Effector memory CD8-positive, alpha-beta T cell (primary cell): Measurements from ENCODE around the gene KIF4A.
"Not testable (repeated sequence)": the region's sequence is repeated elsewhere in the genome, so short reads cannot be mapped to it uniquely, and the experiment has no call there.

Source experiments
- ATAC-seq: fragments of 150-1000 bp; cut with Tn5 transposase; replicated peaks from 2 replicates; pipeline ENCODE4 v1.10.0; 2021; ENCODE audit warnings: mild to moderate bottlenecking, moderate library complexity
- DNase-seq, 3 experiments: peaks; one replicate each; pipeline ENCODE4 v3.0.0; 2021
- H3K27ac Mint-ChIP-seq, 2 donors: one replicate each; pipeline ENCODE4 v1.8.0; 2022; ENCODE audit warnings: mild to moderate bottlenecking in 2 of 2, mixed read lengths in 2 of 2, moderate library complexity in 2 of 2
- H3K27me3 Mint-ChIP-seq, 2 donors: one replicate each; pipeline ENCODE4 v1.8.0; 2022; ENCODE audit warnings: mixed read lengths in 2 of 2
- H3K36me3 Mint-ChIP-seq: one replicate; pipeline ENCODE4 v1.8.0; 2022; ENCODE audit warnings: mild to moderate bottlenecking, moderate library complexity, mixed read lengths; ENCODE audit not compliant: insufficient read depth
- H3K4me1 Mint-ChIP-seq, 2 donors: one replicate each; pipeline ENCODE4 v1.8.0; 2022; ENCODE audit warnings: low read depth in 2 of 2, mixed read lengths in 2 of 2
- H3K4me3 Mint-ChIP-seq, 2 donors: one replicate each; pipeline ENCODE4 v1.8.0; 2022; ENCODE audit warnings: mild to moderate bottlenecking in 2 of 2, mixed read lengths in 2 of 2, moderate library complexity in 2 of 2
- H3K9me3 Mint-ChIP-seq, 2 donors: one replicate each; pipeline ENCODE4 v1.8.0; 2022; ENCODE audit warnings: mixed read lengths in 2 of 2

Gene KIF4A

GRCh38 chrX:70313503-70313902 is 23.6 kb downstream of the KIF4A start:
- Mint-ChIP-seq H3K4me1 (peaks cover 0 to 4% of the 10 kb centered on the region in 2 donors), H3K4me3 (no peak overlapping the region), H3K9me3 (no peaks in the 10 kb centered on the region), H3K36me3 (no peaks in the 10 kb centered on the region), H3K27ac (peak overlapping the region in 1 of 2 donors; percentile 74), H3K27me3 (no peaks in the 10 kb centered on the region)
- no peak for DNase-seq
- ATAC-seq, result no peak

DNA sequence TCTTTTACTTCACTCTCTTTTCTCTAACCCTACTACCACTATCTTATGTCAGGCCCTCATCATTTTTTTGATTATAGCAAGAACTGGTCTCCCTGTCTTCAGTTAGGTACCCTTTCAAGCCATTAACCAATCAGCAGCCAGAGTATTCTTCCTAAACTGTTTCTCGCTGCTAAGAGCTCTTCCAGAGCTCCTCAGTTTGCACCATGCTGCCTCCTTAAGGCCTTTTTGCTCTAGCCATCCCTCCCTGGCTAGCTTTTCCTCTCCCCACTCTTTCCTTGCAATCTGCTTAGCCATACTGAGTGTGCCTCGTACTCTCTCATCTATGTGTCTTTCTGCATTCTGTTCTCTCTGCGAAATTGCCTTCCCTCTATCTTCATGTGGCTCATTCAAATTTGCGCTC is 32.9 kb downstream of the KIF4A start:
- H3K27me3 Mint-ChIP-seq, result no peaks in the 10 kb centered on the region
- DNase-seq (no peak), ATAC-seq (no peak)
- H3K27ac Mint-ChIP-seq, result no peak overlapping the region
- H3K9me3 Mint-ChIP-seq, result no peaks in the 10 kb centered on the region
- H3K4me3 Mint-ChIP-seq, result no peak overlapping the region
- H3K4me1 Mint-ChIP-seq, result no peaks in the 10 kb centered on the region
- no peaks in the 10 kb centered on the region for H3K36me3 Mint-ChIP-seq

DNA sequence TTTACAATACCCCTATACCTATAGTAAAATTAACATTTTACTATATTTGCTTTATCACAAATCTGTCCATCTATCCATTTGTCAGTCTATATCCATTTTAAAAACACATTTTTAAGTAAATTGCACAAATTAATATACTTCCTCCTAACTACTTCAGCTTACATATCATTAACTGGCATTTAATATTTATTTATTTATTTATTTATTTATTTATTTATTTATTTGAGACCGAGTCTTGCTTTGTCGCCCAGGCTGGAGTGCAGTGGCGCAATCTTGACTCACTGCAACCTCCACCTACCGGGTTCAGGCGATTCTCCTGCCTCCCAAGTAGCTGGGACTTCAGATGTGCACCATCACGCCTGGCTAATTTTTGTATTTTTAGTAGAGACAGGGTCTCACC is 33.7 kb downstream of the KIF4A start:
- not testable (repeated sequence) for H3K36me3 Mint-ChIP-seq, H3K27ac Mint-ChIP-seq, ATAC-seq, H3K4me3 Mint-ChIP-seq, H3K9me3 Mint-ChIP-seq, H3K4me1 Mint-ChIP-seq, H3K27me3 Mint-ChIP-seq, DNase-seq

DNA sequence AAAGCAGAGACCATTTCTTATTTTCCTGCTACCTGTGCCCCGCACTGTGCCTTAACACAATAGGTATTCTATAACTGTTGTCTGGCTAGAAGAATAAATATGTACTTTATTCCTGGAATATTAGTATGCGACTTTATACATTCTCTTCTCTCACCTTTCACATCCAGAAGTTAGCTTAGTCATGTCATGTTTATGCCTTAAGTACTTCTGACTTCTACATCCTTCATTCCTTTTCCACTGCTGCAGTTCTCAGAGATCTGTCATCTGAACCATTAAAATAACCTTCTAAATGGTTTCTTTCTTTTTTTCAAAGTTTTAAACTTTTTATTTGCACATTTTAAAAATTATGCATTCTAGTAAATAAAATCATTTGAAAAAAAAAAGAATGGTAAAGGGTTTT is 34.4 kb downstream of the KIF4A start:
- no peak overlapping the region for H3K27ac Mint-ChIP-seq
- no peaks in the 10 kb centered on the region for H3K9me3 Mint-ChIP-seq
- no peaks in the 10 kb centered on the region for H3K27me3 Mint-ChIP-seq
- H3K4me3 Mint-ChIP-seq, result no peak overlapping the region
- ATAC-seq, result no peak
- no peaks in the 10 kb centered on the region for H3K4me1 Mint-ChIP-seq
- no peak for DNase-seq
- H3K36me3 Mint-ChIP-seq, result no peaks in the 10 kb centered on the region

- ATAC-seq, result no peak
- Mint-ChIP-seq H3K36me3 (no peaks in the 10 kb centered on the region), H3K9me3 (no peaks in the 10 kb centered on the region), H3K4me1 (no peaks in the 10 kb centered on the region), H3K27ac (peak overlapping the region in 1 of 2 donors; percentile 39), H3K4me3 (no peak overlapping the region), H3K27me3 (no peaks in the 10 kb centered on the region)
- DNase-seq, result no peak
Measured at GRCh38 chrX:70331161-70331560, 41.3 kb downstream of the KIF4A start.

DNA sequence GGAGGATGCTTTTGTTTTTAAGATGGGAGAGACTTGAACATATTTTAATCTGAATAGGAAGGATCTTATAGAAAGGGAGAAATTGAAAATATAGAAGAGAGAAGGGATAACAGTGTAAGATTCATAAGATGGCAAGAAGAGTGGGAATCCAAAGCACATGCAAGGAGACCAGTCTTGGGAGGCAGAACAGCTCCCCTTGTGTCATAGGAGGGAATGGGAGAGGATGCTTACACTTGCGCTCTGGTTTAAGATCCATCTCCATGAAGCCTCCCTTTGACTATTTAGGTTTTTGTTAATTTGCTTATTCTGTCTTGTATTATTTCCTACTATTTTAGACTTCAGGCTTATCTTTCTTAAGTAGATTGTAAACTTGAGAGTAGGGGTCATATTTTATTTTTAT is 42.7 kb downstream of the KIF4A start:
- Mint-ChIP-seq H3K27me3 (no peaks in the 10 kb centered on the region), H3K36me3 (no peaks in the 10 kb centered on the region), H3K4me1 (no peaks in the 10 kb centered on the region), H3K4me3 (no peak overlapping the region), H3K9me3 (no peaks in the 10 kb centered on the region), H3K27ac (no peak overlapping the region)
- ATAC-seq, result no peak
- no peak for DNase-seq

GRCh38 chrX:70336767-70337166 is 46.9 kb downstream of the KIF4A start:
- no peak for ATAC-seq
- H3K36me3 Mint-ChIP-seq, result no peaks in the 10 kb centered on the region
- no peaks in the 10 kb centered on the region for H3K4me1 Mint-ChIP-seq
- no peak overlapping the region for H3K27ac Mint-ChIP-seq
- DNase-seq, result no peak
- H3K9me3 Mint-ChIP-seq, result no peaks in the 10 kb centered on the region
- H3K4me3 Mint-ChIP-seq, result no peak overlapping the region
- H3K27me3 Mint-ChIP-seq, result no peaks in the 10 kb centered on the region

GRCh38 chrX:70338290-70338689 is 48.4 kb downstream of the KIF4A start:
- Mint-ChIP-seq H3K9me3 (no peaks in the 10 kb centered on the region), H3K36me3 (no peaks in the 10 kb centered on the region), H3K27ac (no peak overlapping the region), H3K4me3 (no peak overlapping the region), H3K4me1 (no peaks in the 10 kb centered on the region), H3K27me3 (no peaks in the 10 kb centered on the region)
- no peak for DNase-seq
- no peak for ATAC-seq

- ATAC-seq, result no peak
- no peaks in the 10 kb centered on the region for H3K4me1 Mint-ChIP-seq
Measured at GRCh38 chrX:70343435-70343834, 53.5 kb downstream of the KIF4A start.

DNA sequence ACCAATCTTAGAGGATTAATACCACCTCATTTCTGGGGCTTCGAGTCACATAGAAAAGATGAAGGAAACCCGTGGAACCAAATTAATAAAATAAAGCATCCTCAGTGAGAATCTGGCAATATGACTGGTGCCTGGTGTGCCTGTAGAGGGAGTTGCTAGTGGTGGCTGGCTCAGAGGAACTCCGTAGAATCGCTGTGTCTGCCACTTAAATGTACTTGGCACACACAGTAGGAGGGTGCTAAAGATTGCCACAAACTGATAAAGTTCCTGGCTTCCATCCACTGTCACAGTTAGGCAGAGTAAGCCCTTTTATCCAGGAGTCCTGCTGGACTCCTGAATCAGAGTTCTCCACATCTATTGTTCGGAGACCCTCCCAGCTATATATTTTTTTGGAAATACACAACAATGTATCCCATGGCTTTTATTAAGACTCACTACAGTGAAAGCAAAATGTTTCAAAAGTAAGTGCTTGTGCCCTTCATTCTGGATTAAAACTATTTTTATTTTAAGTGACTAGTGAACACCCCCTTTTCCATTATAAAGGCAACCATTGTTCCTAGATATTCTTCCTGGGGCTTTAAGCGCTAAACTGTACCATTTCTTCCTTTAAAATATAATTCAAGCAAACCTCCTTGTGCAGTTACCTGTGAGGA is 56.6 kb downstream of the KIF4A start:
- H3K4me1 Mint-ChIP-seq, result no peaks in the 10 kb centered on the region

More at GRCh38 chrX:70343435-70343834, 53.5 kb downstream of the KIF4A start:
- no peak for DNase-seq
- no peak overlapping the region for H3K27ac Mint-ChIP-seq
- H3K9me3 Mint-ChIP-seq, result no peaks in the 10 kb centered on the region
- H3K4me3 Mint-ChIP-seq, result no peak overlapping the region
- no peaks in the 10 kb centered on the region for H3K27me3 Mint-ChIP-seq
- no peaks in the 10 kb centered on the region for H3K36me3 Mint-ChIP-seq

DNA sequence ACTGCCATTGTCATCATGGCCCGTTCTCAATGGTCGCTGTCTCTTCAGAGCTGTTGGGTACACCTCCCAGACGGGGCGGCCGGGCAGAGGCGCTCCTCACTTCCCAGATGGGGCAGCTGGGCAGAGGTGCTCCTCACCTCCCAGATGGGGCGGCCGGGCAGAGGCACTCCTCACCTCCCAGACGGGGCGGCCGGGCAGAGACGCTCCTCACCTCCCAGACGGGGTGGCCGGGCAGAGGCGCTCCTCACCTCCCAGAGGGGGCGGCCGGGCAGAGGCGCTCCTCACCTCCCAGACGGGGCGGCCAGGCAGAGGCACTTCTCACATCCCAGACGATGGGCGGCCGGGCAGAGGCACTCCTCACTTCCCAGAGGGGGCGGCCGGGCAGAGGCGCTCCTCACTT is 58.9 kb downstream of the KIF4A start:
- not testable (repeated sequence) for H3K9me3 Mint-ChIP-seq, H3K36me3 Mint-ChIP-seq, DNase-seq, H3K27me3 Mint-ChIP-seq, H3K27ac Mint-ChIP-seq, H3K4me1 Mint-ChIP-seq, ATAC-seq, H3K4me3 Mint-ChIP-seq

More for the DNA sequence above, 56.6 kb downstream of the KIF4A start:
- H3K36me3 Mint-ChIP-seq, result no peaks in the 10 kb centered on the region
- H3K9me3 Mint-ChIP-seq, result no peaks in the 10 kb centered on the region
- H3K4me3 Mint-ChIP-seq, result no peak overlapping the region
- ATAC-seq (no peak), DNase-seq (no peak)
- no peak overlapping the region for H3K27ac Mint-ChIP-seq
- H3K27me3 Mint-ChIP-seq, result no peaks in the 10 kb centered on the region

GRCh38 chrX:70349367-70350125 is 59.6 kb downstream of the KIF4A start:
- not testable (repeated sequence) for H3K4me1 Mint-ChIP-seq, H3K9me3 Mint-ChIP-seq, DNase-seq

DNA sequence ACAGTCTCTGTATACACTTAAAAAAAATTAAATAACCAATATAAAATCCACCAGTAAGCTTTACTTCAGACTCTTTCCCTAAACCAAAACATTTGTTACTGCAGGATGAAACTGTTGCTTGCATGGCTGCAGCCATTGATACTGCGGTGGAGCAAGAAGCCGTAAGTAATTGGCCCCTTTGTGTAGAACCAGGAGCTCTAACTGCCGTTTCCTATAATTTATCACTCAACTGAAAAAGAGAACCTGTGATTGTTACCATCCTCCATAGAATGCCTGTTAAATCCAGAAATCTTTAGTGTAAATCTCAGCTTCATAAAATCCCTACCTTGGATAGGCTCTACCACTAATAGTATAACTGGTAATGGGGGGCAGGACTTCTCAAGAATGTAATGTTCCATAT is 62.6 kb downstream of the KIF4A start:
- DNase-seq (no peak), ATAC-seq (no peak)
- peak overlapping the region in 1 of 2 donors; percentile 24 for H3K27ac Mint-ChIP-seq
- no peaks in the 10 kb centered on the region for H3K9me3 Mint-ChIP-seq
- H3K36me3 Mint-ChIP-seq, result no peaks in the 10 kb centered on the region
- no peak overlapping the region for H3K4me3 Mint-ChIP-seq
- H3K4me1 Mint-ChIP-seq, result no peaks in the 10 kb centered on the region
- H3K27me3 Mint-ChIP-seq, result no peaks in the 10 kb centered on the region

More at GRCh38 chrX:70349367-70350125, 59.6 kb downstream of the KIF4A start:
- H3K27ac Mint-ChIP-seq, H3K27me3 Mint-ChIP-seq, H3K36me3 Mint-ChIP-seq, H3K4me3 Mint-ChIP-seq, ATAC-seq: not testable (repeated sequence)

- DNase-seq (no peak), ATAC-seq (no peak)
- no peaks in the 10 kb centered on the region for H3K36me3 Mint-ChIP-seq
- H3K9me3 Mint-ChIP-seq, result no peaks in the 10 kb centered on the region
- no peak overlapping the region for H3K4me3 Mint-ChIP-seq
- H3K27ac Mint-ChIP-seq, result peak overlapping the region in 1 of 2 donors; percentile 17
- no peaks in the 10 kb centered on the region for H3K27me3 Mint-ChIP-seq
- no peaks in the 10 kb centered on the region for H3K4me1 Mint-ChIP-seq
Measured at GRCh38 chrX:70353514-70353913, 63.6 kb downstream of the KIF4A start.
